HG03439 (cell line): Measurements from ENCODE around the gene GIPC2.
A peak's percentile ranks its signal among the peaks of the same experiment; 100 is the strongest.

ENCODE experiments used
- ATAC-seq: cut with Tn5 transposase; IDR thresholded peaks from one replicate; pipeline ENCODE4 v1.9.1; 2021; ENCODE audit warnings: mild to moderate bottlenecking, moderate library complexity; ENCODE audit not compliant: unreplicated experiment

GIPC2 gene

GRCh38 chr1:78143152-78143551, 97.4 kb downstream of the GIPC2 start:
- peak; percentile 78 for ATAC-seq

DNA sequence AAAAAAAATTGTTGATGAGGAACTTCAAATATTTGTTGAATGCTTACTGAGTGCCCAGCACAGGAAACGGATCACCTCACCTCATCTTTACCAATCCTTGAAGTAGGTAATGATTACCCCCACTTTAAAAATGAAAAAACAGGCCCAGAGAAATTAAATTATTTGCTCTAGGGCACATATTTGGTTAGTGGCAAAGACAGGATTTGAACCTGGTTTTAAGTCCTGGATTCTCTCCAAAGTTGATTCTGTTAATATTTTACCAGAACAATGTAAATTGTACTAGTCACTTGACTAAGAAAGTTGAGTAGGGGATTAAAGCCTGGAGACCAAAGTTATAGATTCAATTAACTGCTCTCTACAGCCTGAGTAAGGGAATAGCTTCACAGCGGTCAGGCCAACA, 97.9 kb downstream of the GIPC2 start:
- ATAC-seq: no peak

DNA sequence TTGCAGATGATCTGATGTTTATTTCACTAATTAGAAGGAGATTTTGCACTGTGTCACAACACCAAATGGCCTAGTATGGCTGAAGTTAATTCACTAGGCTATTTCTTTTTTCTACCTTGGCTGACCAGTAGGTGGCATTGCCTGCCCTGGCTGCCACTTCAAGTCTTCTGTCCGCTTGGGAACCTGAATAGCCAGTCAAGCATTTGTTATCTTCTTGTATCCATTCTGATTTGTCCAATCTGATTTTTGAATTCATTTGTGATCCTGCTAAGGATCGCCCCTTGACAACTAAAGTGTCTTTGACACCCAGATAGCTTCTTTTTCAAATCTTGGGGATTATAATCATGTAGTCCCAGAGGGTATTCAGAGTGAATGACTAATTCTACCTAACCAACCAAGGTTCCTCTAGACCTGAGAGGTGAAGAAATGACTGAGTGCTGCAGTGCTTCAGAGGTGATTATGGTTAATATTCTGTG, 99.4 kb downstream of the GIPC2 start:
- ATAC-seq: peak; percentile 78

DNA sequence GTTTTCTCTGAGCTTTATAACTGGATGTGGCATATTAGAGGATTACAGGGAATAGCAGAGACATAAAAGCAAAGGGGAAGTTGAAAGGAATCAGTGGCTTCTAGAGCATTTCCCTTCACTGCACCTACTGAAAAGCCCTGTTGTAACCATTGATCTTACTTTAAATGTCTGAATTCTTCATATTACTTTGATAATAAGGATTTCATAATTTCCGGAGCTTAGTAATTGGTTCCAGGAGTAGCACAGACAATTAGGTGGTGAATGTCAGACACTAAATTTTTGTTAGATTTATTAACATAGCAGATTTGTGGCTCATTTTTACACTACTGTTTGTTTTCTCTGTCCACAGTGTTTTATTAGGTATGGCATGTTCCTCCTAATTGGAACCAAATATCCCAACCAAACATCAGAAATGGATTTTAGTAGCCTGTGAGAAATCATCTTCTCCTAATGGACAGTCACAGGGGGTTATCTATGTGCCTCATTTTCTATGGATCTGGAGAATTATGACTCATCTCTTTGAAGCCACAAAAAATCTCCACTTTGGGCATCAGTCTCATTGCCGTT, 100.5 kb downstream of the GIPC2 start:
- no peak for ATAC-seq

DNA sequence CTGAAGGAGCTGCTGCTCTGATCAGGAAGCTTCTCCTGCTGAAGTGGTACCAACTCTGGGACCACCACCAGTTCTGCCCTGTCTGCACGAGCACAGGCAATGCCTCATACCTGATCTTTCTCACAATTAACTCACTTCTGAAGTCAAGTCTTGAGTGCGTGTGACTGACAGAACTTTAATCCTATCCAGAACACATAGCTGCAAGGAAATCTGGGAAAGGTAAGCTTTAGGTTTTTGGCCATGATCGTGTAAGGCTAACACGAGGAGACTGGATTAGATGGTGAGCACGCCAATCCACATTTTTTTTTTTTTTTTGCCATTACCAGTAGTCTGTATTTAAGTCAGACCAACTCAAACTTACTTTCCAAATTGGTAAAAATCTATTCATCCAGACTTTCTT, 101.3 kb downstream of the GIPC2 start:
- no peak for ATAC-seq

GRCh38 chr1:78153092-78153736, 107.4 kb downstream of the GIPC2 start:
- no peak for ATAC-seq

DNA sequence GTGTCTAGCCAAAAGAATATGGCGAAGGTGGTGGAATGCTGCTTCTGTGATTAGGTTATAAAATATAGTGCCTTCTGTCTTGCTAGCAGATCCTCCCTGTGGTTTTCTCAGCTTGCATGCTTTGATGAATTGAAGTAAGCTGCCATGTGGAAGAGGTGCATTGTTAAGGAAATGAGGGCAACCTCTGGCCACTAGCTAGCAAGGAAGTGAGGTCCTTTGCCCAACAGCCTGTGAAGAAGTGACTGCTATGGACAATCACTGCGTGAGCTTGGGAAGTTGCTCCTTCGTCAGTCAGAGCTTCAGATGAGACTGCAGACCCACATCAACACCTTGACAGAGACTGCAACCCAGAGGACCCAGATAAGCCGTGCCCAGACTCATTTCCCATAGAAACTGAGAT, 109.4 kb downstream of the GIPC2 start:
- ATAC-seq: no peak

DNA sequence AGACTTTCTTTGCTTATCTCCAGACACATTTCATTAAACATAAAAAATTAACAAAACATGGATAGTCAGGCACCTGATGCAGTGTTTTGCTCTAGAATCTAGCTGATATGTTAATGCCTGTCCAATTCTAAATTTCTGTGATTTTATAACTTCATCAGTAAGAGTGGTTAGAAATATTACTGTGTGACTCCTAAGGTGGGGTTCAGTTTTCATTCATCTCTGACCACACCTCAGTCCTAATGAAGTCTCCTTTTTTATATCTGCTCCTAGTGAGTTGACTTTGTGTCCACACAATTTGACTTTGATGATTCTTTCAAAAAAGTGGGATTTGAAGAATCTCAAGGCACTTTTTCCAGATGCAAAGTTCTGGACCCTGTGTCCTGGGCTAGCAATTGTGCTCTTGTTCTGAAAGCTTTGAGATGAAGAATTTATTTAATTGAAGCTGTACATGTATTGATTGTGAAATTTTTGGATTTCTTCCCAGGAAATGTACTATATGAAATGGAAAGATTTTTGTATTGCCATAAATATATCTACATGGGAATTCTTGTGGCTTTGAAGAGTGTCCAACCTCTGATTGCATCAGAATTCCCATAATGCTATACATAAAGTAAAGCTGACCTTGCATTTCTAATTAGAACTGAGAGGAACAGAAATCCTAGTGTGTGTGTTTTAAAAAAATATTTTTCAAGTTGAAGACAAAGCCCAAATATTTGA, 111.2 kb downstream of the GIPC2 start:
- ATAC-seq: no peak

GRCh38 chr1:78165816-78166215, 120.0 kb downstream of the GIPC2 start:
- no peak for ATAC-seq

GRCh38 chr1:78168306-78168705, 122.5 kb downstream of the GIPC2 start:
- no peak for ATAC-seq

- no peak for ATAC-seq
Measured at GRCh38 chr1:78170859-78171258, 125.1 kb downstream of the GIPC2 start.

- ATAC-seq: no peak
Measured at GRCh38 chr1:78171736-78172590, 126.2 kb downstream of the GIPC2 start.

GRCh38 chr1:78176448-78176847, 130.7 kb downstream of the GIPC2 start:
- no peak for ATAC-seq

DNA sequence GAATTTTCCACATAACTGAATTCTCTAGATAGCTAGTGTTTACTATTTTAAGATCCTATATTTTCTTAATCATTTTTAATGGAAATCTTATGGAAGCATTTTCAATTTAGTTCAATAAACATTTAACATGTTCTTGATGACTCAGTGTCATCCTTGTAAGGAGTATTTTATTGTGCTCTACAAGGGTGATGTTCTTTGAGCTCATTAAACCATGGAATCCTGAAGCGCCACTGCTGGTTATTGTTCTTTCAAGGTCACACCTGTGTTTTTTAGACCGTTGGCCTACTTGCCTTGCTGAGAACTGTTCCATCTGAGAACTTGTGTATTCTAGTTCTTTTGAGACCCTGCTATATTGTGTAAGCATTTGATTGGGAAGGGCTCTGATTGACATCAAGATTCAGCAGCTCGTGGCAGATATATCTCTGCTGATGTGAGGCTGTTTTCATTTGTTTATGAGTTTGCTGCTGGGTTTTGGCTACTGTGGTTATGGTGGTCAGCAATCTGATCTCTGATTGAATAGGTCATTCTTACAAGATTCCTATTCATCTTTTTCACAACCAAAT, 132.0 kb downstream of the GIPC2 start:
- no peak for ATAC-seq

- ATAC-seq: no peak
Measured at GRCh38 chr1:78178816-78179215, 133.1 kb downstream of the GIPC2 start.

DNA sequence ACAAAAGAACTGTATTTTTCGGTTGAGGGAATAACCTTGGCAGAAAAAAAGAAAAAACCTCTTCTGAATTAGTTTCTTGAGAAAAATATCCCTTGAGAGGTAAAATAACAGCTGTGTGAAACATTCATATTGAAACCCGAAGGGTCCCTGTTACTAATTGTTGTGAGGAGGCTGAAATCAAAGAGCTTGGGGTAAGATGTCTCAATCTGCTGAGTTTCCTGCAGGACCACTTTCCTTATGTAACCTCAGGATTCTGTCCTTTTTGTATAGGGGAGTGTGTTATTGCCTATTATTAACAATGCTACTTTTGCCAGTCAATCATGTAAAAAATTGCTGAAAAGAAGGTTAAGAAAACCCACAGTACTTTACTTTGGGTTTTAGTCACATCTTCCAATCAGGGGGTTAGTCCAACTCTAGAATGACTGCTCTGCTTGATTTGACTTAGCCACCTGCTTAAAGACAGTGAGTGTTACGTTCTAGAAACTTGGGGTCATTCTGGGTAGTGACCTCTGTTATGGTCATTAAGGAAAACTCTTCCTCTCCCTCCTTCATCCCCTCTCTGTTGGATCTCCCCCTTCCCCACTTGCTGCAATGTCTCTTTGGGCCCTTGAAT, 138.8 kb downstream of the GIPC2 start:
- ATAC-seq: no peak
